NCI-H524 treated with DMSO at 0.1 percent for 48 hours (cell line): ENCODE measurements around the gene HNMT.
"Not testable (repeated sequence)": the region's sequence is repeated elsewhere in the genome, so short reads cannot be mapped to it uniquely, and the experiment has no call there.

Experiments
- DNase-seq: peaks from one replicate; lab custom pipeline; 2025; lab: John Stamatoyannopoulos, UW

HNMT gene

GRCh38 chr2:138012968-138013367 lies 48.7 kb downstream of the HNMT start:
- DNase-seq, result no peak

DNA sequence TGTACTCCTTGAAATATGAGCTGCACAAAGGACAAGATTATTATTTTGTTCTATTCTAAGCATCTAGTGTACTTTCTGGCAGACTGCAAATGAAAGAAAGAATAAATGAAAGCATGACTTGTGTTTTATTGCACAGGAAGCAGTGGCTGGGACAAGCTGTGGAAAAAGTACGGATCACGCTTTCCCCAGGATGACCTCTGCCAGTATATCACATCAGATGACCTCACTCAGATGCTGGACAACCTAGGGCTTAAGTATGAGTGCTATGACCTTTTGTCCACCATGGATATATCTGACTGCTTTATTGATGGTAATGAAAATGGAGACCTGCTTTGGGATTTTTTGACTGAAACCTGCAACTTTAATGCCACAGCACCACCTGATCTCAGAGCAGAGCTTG lies 49.4 kb downstream of the HNMT start:
- no peak for DNase-seq

DNA sequence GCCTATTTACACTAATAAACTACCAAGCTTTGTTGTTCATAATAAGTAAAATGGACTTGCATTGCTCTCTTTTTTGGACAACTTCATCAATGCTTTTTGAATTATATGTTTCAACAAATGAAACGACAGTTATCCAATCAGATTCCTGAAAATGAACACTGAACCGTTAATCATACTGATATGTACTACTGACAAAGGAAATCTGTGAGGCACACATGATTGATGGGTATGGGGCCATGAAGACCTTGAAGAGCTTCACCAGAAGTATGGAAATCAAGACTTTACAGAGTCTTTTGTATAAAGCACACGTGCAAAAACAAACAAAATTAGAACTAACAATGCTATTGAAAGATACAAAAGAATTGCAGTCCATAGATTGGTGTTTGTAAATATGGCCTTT lies 51.2 kb downstream of the HNMT start:
- no peak for DNase-seq

DNA sequence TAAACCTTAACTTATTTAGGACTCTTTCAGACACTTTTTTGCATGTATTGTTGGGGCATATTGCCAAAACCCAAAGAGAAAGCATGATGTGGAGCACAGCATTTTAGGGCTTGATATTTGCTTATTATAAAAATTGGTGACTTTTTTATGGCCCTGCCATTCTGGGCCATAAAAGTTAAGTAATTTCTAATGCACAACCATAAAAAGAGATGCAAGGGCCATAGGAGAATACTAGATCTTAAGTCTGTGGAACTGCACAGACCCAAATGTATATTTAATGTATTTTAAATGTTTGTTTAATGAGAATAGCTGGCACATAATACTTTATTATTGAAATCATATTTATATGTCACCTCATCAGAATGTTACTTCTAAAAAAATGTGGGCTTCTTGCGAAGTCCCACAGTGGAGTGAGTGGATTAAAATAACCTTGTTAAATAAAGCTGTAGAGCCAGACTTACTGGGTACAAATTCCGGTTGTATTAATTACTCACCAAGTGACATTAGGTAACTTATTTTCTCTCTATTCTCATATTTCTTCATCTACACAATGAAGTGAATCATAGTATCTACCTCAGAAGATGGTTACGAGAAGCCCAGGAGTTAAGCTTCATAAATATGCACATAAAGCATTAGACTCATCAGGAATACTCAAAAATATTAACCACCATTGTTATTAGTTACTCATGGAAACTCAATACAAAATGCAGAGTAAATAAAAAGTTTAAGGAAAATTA lies 52.2 kb downstream of the HNMT start:
- no peak for DNase-seq

GRCh38 chr2:138017824-138018223 lies 53.6 kb downstream of the HNMT start:
- no peak for DNase-seq

DNA sequence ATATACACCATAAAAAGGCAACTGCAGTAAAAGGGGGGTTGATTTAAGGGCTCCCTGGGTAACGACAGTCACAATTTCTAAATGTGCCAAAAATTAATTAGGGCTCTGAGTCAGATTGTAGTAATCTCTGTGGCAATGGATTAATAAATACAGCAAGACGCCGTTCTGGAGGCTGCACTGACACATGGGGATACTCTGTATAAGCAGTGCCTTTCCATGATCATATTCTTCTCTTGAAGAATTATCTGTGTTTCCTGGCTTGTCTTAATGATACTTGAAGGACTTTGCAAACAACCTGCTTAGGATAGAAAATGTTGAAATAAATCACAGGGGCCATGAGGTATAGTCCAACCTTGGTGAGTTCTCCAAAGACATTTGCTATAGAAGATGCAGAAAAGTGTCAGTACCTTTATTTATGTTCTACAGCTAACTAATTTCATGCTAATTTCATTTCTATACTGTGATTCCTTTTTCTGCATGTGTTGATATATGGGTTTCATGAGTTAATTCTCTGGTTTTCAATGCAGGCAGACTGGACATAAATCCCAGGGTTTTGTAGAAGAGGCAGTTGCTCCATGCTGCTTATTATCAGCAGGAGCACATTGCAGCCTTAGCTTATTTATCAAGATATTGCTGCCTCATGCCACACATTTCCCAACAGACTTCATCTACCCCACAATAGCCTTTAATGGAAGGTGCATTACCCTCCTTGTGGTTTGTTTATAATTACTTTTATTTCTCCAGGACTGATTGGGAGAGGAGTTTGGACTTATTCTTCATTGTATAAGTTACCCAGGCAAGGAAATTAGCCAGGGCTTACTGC lies 54.8 kb downstream of the HNMT start:
- no peak for DNase-seq

- no peak for DNase-seq
Observed at GRCh38 chr2:138020432-138020831, 56.2 kb downstream of the HNMT start.

DNA sequence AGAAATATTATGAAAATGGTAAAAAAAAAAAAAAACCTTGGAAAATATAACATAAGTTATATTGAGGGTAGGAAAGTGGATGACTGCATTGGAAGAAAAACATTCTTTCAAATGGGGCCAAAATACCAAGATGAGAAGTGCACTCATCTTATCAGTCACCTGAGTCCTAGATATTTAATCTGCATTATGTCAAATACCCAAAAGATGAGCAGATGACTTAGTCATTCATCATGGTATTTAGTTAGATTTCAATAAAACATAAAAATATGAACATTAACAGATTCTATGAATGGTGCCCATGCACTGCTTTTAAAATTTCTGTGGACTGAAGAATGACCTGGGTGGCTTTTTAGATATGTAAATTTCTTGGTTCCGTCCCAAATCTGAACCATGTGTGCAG lies 56.9 kb downstream of the HNMT start:
- no peak for DNase-seq

DNA sequence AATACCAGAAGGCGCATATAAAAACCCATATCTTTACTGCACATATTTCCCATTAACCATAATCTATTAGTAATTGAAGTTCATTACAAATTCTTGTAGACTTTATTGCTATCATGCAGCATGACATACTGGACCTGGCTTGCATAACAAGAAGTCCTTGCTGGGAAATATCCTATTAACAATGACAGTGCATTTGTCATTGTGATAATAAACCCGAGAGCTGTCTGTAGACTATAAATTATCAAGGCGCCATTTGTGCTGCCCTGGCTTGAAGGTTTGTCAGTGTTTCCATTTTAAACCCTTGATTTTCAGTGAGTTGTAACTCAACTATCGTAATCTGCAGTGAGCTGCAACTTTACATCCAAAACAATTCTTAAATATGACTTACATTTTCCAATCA lies 59.0 kb downstream of the HNMT start:
- no peak for DNase-seq

DNA sequence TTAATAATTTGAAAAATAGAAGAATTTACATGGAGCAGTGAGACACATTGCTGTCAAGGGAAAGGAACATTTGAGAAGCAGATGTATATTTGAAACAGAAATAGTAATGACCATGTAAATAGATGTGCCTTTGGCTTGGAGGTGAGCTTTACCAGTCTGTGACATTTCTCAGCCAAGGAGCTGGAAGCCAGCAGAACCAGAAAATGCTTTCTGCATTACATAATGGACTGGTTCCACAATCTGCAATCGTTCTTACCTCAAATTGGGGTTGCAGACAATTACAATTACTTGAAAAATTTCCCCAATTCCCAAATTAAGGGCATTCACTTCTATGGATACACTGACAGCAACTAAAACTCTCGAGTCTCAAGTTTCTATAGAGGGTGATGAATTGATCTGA lies 59.7 kb downstream of the HNMT start:
- no peak for DNase-seq

DNA sequence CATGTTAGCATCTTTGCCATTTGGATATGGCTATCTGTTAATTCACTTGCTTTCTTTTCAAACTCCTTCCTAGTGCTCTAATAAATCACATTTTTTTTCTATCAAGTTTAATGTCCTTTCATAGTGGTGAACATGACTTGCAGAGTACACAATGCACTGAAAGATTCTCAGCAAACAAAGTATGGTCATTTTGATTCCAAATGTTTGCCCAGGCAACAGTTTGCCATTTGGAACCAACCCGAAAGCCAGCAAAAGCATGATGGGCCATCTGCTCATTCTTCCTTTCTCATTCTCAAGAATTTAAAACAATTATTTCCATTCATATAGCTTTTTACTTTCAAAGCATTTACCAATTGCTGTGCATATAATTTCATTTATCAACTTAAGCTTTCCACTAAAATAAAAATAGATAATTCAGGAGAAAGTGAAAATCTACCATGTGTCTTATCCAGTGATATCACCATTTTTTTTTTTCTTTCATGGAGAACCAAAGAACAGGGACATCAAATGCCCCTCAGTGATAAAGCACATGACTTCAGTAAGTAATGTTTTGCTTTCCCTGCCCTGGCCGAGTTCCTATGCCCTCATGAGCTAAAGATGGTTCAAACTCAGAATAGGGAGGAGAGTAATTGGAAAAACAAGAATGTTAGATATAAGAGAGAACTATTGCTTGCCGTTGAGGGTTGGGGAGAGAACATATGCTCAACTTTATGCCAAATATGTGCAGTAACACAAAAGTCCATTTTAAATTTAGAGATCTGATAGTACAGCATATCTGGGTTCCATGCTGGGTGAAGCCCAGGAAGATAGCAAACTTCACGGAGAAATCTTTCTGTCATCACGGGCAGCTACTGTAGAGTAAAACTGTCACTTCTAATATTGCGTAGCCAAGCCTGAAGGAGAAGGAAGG lies 62.1 kb downstream of the HNMT start:
- DNase-seq, result no peak

- no peak for DNase-seq
Observed at GRCh38 chr2:138028538-138028937, 64.3 kb downstream of the HNMT start.

DNA sequence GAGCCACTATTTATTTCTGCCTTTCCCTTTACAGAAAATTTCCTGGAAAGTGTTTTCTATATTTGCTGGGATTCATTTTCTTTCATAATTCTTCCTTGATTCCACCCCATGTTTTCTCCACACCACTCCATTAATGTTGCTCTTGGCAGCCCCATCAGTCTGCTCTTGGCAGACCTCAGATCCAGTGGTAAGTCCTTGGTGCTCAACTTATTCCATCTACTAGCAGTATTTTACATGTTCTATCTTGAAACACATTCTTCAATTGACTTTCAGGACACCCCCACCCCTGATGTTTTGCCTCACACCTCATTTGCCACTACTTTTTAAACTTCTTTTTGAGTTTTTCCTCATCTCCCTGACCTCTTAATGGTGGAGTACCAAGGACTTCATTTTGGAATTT lies 65.0 kb downstream of the HNMT start:
- DNase-seq, result no peak

DNA sequence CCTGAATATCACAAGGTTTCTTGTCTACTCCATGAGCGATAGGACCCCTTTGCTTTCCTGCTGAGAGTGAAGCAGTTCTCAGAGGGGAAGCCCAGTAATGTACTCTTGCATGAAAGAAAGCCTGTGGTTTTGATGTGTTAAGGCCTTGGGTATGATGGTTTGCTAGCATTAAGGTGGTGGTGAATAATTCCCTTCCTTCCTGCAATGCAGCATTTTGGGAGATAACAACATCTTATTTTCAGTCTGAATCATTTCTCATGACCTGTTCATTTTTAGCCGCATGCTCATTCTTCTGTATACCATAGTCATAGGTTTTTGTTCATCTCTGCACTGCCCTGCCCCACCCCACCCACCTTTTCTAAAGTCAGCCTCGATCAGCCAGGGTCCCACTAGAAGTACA lies 66.2 kb downstream of the HNMT start:
- no peak for DNase-seq

DNA sequence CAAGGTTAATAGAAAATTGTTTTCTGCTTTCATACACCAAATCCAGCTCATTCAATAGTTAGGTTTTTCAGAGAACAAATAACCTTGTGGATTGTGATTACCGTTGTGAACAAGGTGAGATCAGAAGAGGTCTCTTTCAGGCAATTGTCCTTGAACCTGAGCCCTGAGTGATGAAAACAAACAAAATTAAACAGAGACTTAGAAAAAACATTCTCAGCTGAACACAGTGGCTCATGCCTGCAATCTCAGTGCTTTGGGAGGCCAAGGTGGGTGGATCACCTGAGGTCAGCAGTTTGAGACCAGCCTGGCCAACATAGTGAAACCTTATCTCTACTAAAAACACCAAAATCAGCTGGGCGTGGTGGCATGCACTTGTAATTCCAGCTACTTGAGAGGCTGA lies 68.1 kb downstream of the HNMT start:
- DNase-seq, result no peak

DNA sequence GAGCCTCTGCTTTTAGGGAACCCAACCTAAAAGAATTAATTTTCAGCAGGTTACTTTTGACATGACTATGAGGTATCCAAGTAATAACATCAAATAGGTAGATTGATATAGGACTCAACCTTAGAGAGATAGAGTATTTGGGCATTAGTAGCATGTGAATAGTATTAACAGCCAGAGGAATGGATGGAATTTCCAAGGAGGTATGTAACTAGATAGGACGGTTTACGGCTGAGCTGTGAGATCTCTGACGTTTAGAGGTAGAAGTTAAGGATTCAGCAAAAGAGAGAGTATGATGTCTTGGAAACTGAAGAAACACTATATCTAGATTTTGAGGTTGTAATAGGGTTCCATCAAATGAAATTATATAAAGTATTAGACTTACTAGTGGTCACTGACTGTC lies 70.3 kb downstream of the HNMT start:
- DNase-seq, result no peak

- DNase-seq, result no peak
Observed at GRCh38 chr2:138035608-138036217, 71.4 kb downstream of the HNMT start.

GRCh38 chr2:138036522-138036921 lies 72.2 kb downstream of the HNMT start:
- no peak for DNase-seq

DNA sequence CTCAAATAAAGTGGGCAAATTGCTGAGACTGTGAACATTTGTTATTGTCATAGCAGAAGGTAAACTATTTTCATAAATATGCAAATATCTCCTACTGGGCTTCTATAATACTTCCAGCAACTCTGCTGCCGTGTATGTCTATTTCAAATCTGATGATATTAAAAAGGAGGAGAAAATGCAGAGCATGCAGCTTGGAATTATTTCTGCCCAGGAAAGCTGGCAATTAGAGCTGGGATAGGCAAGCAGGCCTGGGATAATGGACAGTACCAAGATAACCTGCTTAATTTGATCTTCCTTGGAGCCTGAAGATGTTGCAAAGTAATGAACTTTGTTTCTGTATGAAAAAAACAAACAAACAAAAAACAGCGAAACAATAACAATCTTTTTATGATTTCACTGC lies 72.8 kb downstream of the HNMT start:
- no peak for DNase-seq

GRCh38 chr2:138040616-138041015 lies 76.3 kb downstream of the HNMT start:
- no peak for DNase-seq

DNA sequence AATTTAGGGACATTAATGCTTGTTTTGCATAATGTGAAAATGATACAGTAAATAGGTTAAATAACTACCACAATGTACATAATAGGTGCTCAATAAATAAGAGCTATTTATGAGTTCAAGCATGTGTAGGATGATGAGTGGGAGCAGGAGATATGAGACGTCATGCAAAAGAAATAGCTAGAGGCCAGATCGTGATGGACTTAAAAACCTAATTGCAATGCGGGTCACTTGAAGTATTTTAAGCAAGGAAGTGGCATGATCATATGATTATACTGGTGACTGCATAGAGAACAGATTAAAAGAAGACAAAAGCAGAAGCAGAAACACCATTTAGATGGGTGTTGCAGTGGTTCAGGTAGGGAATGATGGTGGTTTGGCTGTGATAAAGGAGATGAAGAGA lies 78.0 kb downstream of the HNMT start:
- DNase-seq, result no peak

DNA sequence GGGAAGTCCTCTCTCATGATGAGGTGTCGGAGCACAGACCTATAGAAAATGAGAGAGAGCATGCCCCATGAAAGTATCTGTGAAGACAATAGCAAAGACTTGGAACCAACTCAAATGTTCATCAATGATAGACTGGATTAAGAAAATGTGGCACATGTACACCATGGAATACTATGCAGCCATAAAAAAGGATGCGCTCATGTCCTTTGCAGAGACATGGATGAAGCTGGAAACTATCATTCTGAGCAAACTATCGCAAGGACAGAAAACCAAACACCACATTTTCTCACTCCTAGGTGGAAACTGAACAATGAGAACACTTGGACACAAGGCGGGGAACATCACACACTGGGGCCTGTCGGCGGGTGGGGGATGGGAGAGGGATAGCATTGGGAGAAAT lies 79.3 kb downstream of the HNMT start:
- not testable (repeated sequence) for DNase-seq
